ENCODE data around the gene FSTL4. TPM values are rescaled to one million over a fixed set of nuclear protein-coding genes. Genes with fewer than 3 reads are reported as not detected.

FSTL4 gene
- total and polyA plus RNA-seq, 2 donors (not counting 1 experiment from before 2014, with no cell fraction given): 0.31 to 6.7 TPM

GRCh38 chr5:133409210-133409674, 203.1 kb downstream of the FSTL4 start:
- Histone ChIP-seq H3K4me3 (ENCODE audit: control extremely low read depth in 1 of 5, extremely low read depth in 1 of 5, insufficient read depth in 1 of 5, low read depth in 2 of 5, low read length in 4 of 5) (no peak overlapping the region), H4K20me1 (ENCODE audit: control insufficient read depth, insufficient read depth, low read length, poor library complexity, severe bottlenecking) (no peaks in the 10 kb centered on the region), H3K9ac (ENCODE audit: low read length) (no peak overlapping the region), H2AFZ (ENCODE audit: insufficient read depth, low read depth, low read length, poor library complexity, severe bottlenecking) (no peak overlapping the region), H3K27ac (ENCODE audit: low read length in 2 of 2) (no peak overlapping the region), H3K27me3 (replicated peaks in 1 of 4; ENCODE audit: control extremely low read depth in 1 of 4, control insufficient read depth in 3 of 4, insufficient read depth in 4 of 4, low read length in 3 of 4) (peaks cover 0 to 2% (median 0%) of the 10 kb centered on the region in 4 experiments), H3K79me2 (ENCODE audit: control insufficient read depth, insufficient read depth, low read length) (no peaks in the 10 kb centered on the region), H3K4me2 (replicated peaks; ENCODE audit: low read depth, low read length, poor library complexity, severe bottlenecking) (no peak overlapping the region), H3K4me1 (ENCODE audit: control insufficient read depth in 2 of 2, insufficient read depth in 2 of 2, low read length in 2 of 2) (no peaks in the 10 kb centered on the region), H3K36me3 (replicated peaks in 1 of 2; ENCODE audit: control extremely low read depth in 1 of 2, control insufficient read depth in 1 of 2, extremely low read depth in 1 of 2, insufficient read depth in 2 of 2, low read length in 1 of 2) (no peaks in the 10 kb centered on the region), H3K9me3 (ENCODE audit: control extremely low read depth in 1 of 3, control insufficient read depth in 2 of 3, insufficient read depth in 1 of 3, low read length in 2 of 3) (no peaks in the 10 kb centered on the region)
- CTCF ChIA-PET: interaction anchor here (1.1 to 1.2 kb wide), 3 partner anchors 12 to 17 kb away, joined by 3 to 4 read pairs (median 3); no protein-coding TSS in a partner anchor
- ATAC-seq (ENCODE audit: low read depth): no peak
- intact Hi-C loops (cut with micrococcal nuclease): no loop called here
- Mint-ChIP-seq H3K4me1 (no peaks in the 10 kb centered on the region), H3K27me3 (peaks cover 27% of the 10 kb centered on the region), H3K9me3 (ENCODE audit: insufficient read depth) (no peaks in the 10 kb centered on the region), H3K4me3 (no peak overlapping the region), H3K27ac (no peak overlapping the region)
- POLR2A ChIA-PET: no interaction called here
- TF ChIP-seq EZH2 (IDR thresholded peaks at IDR 0.05; ENCODE audit: borderline replicate concordance, insufficient read depth, low read depth, low read length, poor library complexity, severe bottlenecking) (no peak), CTCF (IDR thresholded peaks at IDR 0.05) (no peak)
- DNase-seq: no peak
- WGBS (ENCODE audit: insufficient coverage): 82% methylated on average over 6 of the region's 6 CpGs

- Mint-ChIP-seq H3K27me3 (peaks cover 20% of the 10 kb centered on the region), H3K27ac (no peak overlapping the region), H3K9me3 (ENCODE audit: insufficient read depth) (no peaks in the 10 kb centered on the region), H3K4me3 (no peak overlapping the region), H3K4me1 (no peaks in the 10 kb centered on the region)
- H3K79me2 ChIP-seq (ENCODE audit: control insufficient read depth, insufficient read depth, low read length): no peaks in the 10 kb centered on the region
- intact Hi-C loops (cut with micrococcal nuclease): no loop called here
- TF ChIP-seq CTCF (IDR thresholded peaks at IDR 0.05) (no peak), EZH2 (IDR thresholded peaks at IDR 0.05; ENCODE audit: borderline replicate concordance, insufficient read depth, low read depth, low read length, poor library complexity, severe bottlenecking) (no peak)
- CTCF ChIA-PET: interaction anchor here (0.7 kb wide), 1 partner anchor 15 kb away, joined by 3 read pairs; no protein-coding TSS in a partner anchor
- H3K4me1 ChIP-seq (ENCODE audit: control insufficient read depth in 2 of 2, insufficient read depth in 2 of 2, low read length in 2 of 2): no peaks in the 10 kb centered on the region
- no peaks in the 10 kb centered on the region for H3K36me3 ChIP-seq (replicated peaks in 1 of 2; ENCODE audit: control extremely low read depth in 1 of 2, control insufficient read depth in 1 of 2, extremely low read depth in 1 of 2, insufficient read depth in 2 of 2, low read length in 1 of 2)
- H3K4me3 ChIP-seq (ENCODE audit: control extremely low read depth in 1 of 5, extremely low read depth in 1 of 5, insufficient read depth in 1 of 5, low read depth in 2 of 5, low read length in 4 of 5): no peak overlapping the region
- no peaks in the 10 kb centered on the region for H3K9me3 ChIP-seq (ENCODE audit: control extremely low read depth in 1 of 3, control insufficient read depth in 2 of 3, insufficient read depth in 1 of 3, low read length in 2 of 3)
- ATAC-seq (ENCODE audit: low read depth) (no peak), DNase-seq (no peak)
- no peaks in the 10 kb centered on the region for H4K20me1 ChIP-seq (ENCODE audit: control insufficient read depth, insufficient read depth, low read length, poor library complexity, severe bottlenecking)
- H3K27me3 ChIP-seq (replicated peaks in 1 of 4; ENCODE audit: control extremely low read depth in 1 of 4, control insufficient read depth in 3 of 4, insufficient read depth in 4 of 4, low read length in 3 of 4): no peaks in the 10 kb centered on the region
- H3K9ac ChIP-seq (ENCODE audit: low read length): no peak overlapping the region
- 100% methylated on average over 3 of the region's 8 CpGs for WGBS (ENCODE audit: insufficient coverage)
- POLR2A ChIA-PET: no interaction called here
- no peak overlapping the region for H3K4me2 ChIP-seq (replicated peaks; ENCODE audit: low read depth, low read length, poor library complexity, severe bottlenecking)
- no peak overlapping the region for H3K27ac ChIP-seq (ENCODE audit: low read length in 2 of 2)
- no peak overlapping the region for H2AFZ ChIP-seq (ENCODE audit: insufficient read depth, low read depth, low read length, poor library complexity, severe bottlenecking)
Measured at GRCh38 chr5:133408322-133408721, 204.0 kb downstream of the FSTL4 start.

Measured in B cell (primary cell).